Neural crest cell (in vitro differentiated cells): ENCODE measurements around the gene CTNNA3. TPM values are rescaled to one million over a fixed set of nuclear protein-coding genes. Genes with fewer than 3 reads are reported as not detected.

ENCODE experiments used
- DNase-seq: peaks from one replicate; pipeline ENCODE4 v3.0.0; 2021; ENCODE audit warnings: low read depth, mixed read lengths, low spot score
- H3K27ac Mint-ChIP-seq: one replicate; pipeline ENCODE4 v1.8.0; 2021; ENCODE audit warnings: mild to moderate bottlenecking, mixed read lengths; ENCODE audit not compliant: unreplicated experiment
- H3K27me3 Mint-ChIP-seq: 2 replicates; pipeline ENCODE4 v1.8.0; 2021; ENCODE audit warnings: low read depth, mild to moderate bottlenecking, mixed read lengths
- H3K36me3 Mint-ChIP-seq: 2 replicates; pipeline ENCODE4 v1.8.0; 2021; ENCODE audit warnings: low read depth, mild to moderate bottlenecking, mixed read lengths
- H3K4me1 Mint-ChIP-seq: 2 replicates; pipeline ENCODE4 v1.8.0; 2021; ENCODE audit warnings: mixed read lengths
- H3K4me3 Mint-ChIP-seq: one replicate; pipeline ENCODE4 v1.8.0; 2021; ENCODE audit warnings: mild to moderate bottlenecking, mixed read lengths
- H3K9me3 Mint-ChIP-seq: 2 replicates; pipeline ENCODE4 v1.8.0; 2021; ENCODE audit warnings: mixed read lengths
- CTCF ChIP-seq: fragments of 200-600 bp; sonication (generic); conservative IDR thresholded peaks from 2 replicates; pipeline ENCODE4 v1.5.0; 2021; ENCODE audit warnings: antibody characterized with exemption, mild to moderate bottlenecking
- total RNA-seq: library from RNA; stranded (reverse); gene quantifications from 2 replicates; pipeline ENCODE4 v1.2.1, GENCODE V29; 2021

Gene CTNNA3
- total RNA-seq, 1 donor from 2014 or later, result 4.7 TPM

GRCh38 chr10:66819691-66820090 lies 876.3 kb downstream of the CTNNA3 start:
- Mint-ChIP-seq H3K27me3 (no peaks in the 10 kb centered on the region), H3K36me3 (no peaks in the 10 kb centered on the region), H3K4me3 (no peak overlapping the region), H3K4me1 (peaks cover 14% of the 10 kb centered on the region), H3K27ac (no peak overlapping the region), H3K9me3 (peaks cover 2% of the 10 kb centered on the region)
- no peak for DNase-seq
- TF ChIP-seq CTCF, result no peak

- Mint-ChIP-seq H3K36me3 (no peaks in the 10 kb centered on the region), H3K9me3 (peaks cover 5% of the 10 kb centered on the region), H3K4me1 (no peaks in the 10 kb centered on the region), H3K27ac (no peak overlapping the region), H3K27me3 (no peaks in the 10 kb centered on the region), H3K4me3 (no peak overlapping the region)
- no peak for DNase-seq
- no peak for TF ChIP-seq CTCF
These were observed 882.9 kb downstream of the CTNNA3 start for GRCh38 chr10:66813122-66813521.

GRCh38 chr10:66811211-66811610 lies 884.8 kb downstream of the CTNNA3 start:
- DNase-seq, result no peak
- no peak overlapping the region for H3K4me3 Mint-ChIP-seq
- H3K9me3 Mint-ChIP-seq, result peaks cover 3% of the 10 kb centered on the region
- no peaks in the 10 kb centered on the region for H3K27me3 Mint-ChIP-seq
- TF ChIP-seq CTCF, result no peak
- H3K4me1 Mint-ChIP-seq, result no peaks in the 10 kb centered on the region
- no peaks in the 10 kb centered on the region for H3K36me3 Mint-ChIP-seq
- H3K27ac Mint-ChIP-seq, result no peak overlapping the region

GRCh38 chr10:66809402-66809801 lies 886.6 kb downstream of the CTNNA3 start:
- Mint-ChIP-seq H3K4me1 (no peaks in the 10 kb centered on the region), H3K27me3 (no peaks in the 10 kb centered on the region), H3K4me3 (no peak overlapping the region), H3K27ac (no peak overlapping the region), H3K9me3 (peaks cover 3% of the 10 kb centered on the region), H3K36me3 (no peaks in the 10 kb centered on the region)
- no peak for DNase-seq
- TF ChIP-seq CTCF, result no peak

- no peaks in the 10 kb centered on the region for H3K27me3 Mint-ChIP-seq
- peaks cover 3% of the 10 kb centered on the region for H3K9me3 Mint-ChIP-seq
- H3K36me3 Mint-ChIP-seq, result no peaks in the 10 kb centered on the region
- DNase-seq, result no peak
- H3K27ac Mint-ChIP-seq, result no peak overlapping the region
- H3K4me3 Mint-ChIP-seq, result no peak overlapping the region
- TF ChIP-seq CTCF, result no peak
- no peaks in the 10 kb centered on the region for H3K4me1 Mint-ChIP-seq
These were observed 890.4 kb downstream of the CTNNA3 start for GRCh38 chr10:66805612-66806011.

- Mint-ChIP-seq H3K4me1 (no peaks in the 10 kb centered on the region), H3K36me3 (no peaks in the 10 kb centered on the region), H3K27ac (no peak overlapping the region), H3K27me3 (no peaks in the 10 kb centered on the region), H3K4me3 (no peak overlapping the region), H3K9me3 (no peaks in the 10 kb centered on the region)
- no peak for TF ChIP-seq CTCF
- no peak for DNase-seq
These were observed 891.0 kb downstream of the CTNNA3 start for GRCh38 chr10:66804962-66805361.
